ENCODE measurements around the gene ABCA1.

DNA sequence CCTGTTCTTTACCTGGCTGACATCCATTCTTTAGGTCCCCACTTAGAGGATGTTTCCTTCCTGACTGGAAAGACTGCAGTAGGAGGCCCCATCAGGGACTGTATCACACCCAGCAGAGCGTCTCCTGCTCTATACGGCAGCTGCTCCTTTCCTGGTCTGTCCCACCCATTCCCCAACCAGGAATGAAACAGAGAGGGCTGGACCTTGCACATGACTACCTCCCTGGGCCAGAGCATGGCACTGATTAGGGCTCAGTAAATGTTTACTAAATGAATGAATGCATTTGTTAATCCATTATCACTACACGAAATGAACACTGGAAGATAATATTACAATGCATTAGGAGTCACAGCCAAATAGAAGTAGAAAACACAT, 76.4 kb downstream of the ABCA1 start:
- TF ChIP-seq EZH2 (IDR thresholded peaks at IDR 0.05; ENCODE audit: low read length, missing control alignments): no peak
- TF ChIP-seq, protein P1, sequence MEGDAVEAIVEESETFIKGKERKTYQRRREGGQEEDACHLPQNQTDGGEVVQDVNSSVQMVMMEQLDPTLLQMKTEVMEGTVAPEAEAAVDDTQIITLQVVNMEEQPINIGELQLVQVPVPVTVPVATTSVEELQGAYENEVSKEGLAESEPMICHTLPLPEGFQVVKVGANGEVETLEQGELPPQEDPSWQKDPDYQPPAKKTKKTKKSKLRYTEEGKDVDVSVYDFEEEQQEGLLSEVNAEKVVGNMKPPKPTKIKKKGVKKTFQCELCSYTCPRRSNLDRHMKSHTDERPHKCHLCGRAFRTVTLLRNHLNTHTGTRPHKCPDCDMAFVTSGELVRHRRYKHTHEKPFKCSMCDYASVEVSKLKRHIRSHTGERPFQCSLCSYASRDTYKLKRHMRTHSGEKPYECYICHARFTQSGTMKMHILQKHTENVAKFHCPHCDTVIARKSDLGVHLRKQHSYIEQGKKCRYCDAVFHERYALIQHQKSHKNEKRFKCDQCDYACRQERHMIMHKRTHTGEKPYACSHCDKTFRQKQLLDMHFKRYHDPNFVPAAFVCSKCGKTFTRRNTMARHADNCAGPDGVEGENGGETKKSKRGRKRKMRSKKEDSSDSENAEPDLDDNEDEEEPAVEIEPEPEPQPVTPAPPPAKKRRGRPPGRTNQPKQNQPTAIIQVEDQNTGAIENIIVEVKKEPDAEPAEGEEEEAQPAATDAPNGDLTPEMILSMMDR (conservative IDR thresholded peaks at IDR 0.05 in 1 of 2, IDR thresholded peaks at IDR 0.05 in 1 of 2; ENCODE audit: low read depth in 1 of 2, low read length in 2 of 2): no peak

Data from fibroblast of lung (primary cell).